ENCODE measurements around the gene NFS1. TPM values are rescaled to one million over a fixed set of nuclear protein-coding genes. Genes with fewer than 3 reads are reported as not detected.

NFS1 gene
- total RNA-seq, 4 donors from 2014 or later, result 39.7 to 73.2 (median 47.3) TPM

GRCh38 chr20:35650632-35651031 is 48.5 kb downstream of the NFS1 start:
- no peak for DNase-seq (ENCODE audit: low spot score in 2 of 2)
- H3K36me3 ChIP-seq, result peaks cover 34% of the 10 kb centered on the region
- no peaks in the 10 kb centered on the region for H3K9me3 ChIP-seq
- no peak overlapping the region for H3K27ac ChIP-seq
- no peak overlapping the region for H3K4me3 ChIP-seq
- H3K4me1 ChIP-seq, result peaks cover 2% of the 10 kb centered on the region
- 85% methylated on average over 3 of the region's 3 CpGs for WGBS
- no peaks in the 10 kb centered on the region for H3K27me3 ChIP-seq
- TF ChIP-seq EP300 (IDR thresholded peaks at IDR 0.05), result no peak
- TF ChIP-seq, protein P1, sequence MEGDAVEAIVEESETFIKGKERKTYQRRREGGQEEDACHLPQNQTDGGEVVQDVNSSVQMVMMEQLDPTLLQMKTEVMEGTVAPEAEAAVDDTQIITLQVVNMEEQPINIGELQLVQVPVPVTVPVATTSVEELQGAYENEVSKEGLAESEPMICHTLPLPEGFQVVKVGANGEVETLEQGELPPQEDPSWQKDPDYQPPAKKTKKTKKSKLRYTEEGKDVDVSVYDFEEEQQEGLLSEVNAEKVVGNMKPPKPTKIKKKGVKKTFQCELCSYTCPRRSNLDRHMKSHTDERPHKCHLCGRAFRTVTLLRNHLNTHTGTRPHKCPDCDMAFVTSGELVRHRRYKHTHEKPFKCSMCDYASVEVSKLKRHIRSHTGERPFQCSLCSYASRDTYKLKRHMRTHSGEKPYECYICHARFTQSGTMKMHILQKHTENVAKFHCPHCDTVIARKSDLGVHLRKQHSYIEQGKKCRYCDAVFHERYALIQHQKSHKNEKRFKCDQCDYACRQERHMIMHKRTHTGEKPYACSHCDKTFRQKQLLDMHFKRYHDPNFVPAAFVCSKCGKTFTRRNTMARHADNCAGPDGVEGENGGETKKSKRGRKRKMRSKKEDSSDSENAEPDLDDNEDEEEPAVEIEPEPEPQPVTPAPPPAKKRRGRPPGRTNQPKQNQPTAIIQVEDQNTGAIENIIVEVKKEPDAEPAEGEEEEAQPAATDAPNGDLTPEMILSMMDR (IDR thresholded peaks at IDR 0.05), result no peak

- DNase-seq (ENCODE audit: low spot score in 2 of 2), result no peak
- H3K27ac ChIP-seq, result no peak overlapping the region
These were observed 50.3 kb downstream of the NFS1 start for GRCh38 chr20:35648836-35649235.

GRCh38 chr20:35644806-35645205 is 54.3 kb downstream of the NFS1 start:
- peaks cover 8% of the 10 kb centered on the region for H3K4me1 ChIP-seq
- no peaks in the 10 kb centered on the region for H3K36me3 ChIP-seq
- WGBS, result 78% methylated on average over 2 of the region's 2 CpGs
- no peak overlapping the region for H3K4me3 ChIP-seq
- TF ChIP-seq POLR2AphosphoS5 (IDR thresholded peaks at IDR 0.05), result no peak
- TF ChIP-seq POLR2A (IDR thresholded peaks at IDR 0.05), result no peak
- no peak for TF ChIP-seq EP300 (IDR thresholded peaks at IDR 0.05)
- TF ChIP-seq, protein P1 (IDR thresholded peaks at IDR 0.05), result no peak
- no peak for DNase-seq (ENCODE audit: low spot score in 2 of 2)
- no peak overlapping the region for H3K27ac ChIP-seq
- H3K27me3 ChIP-seq, result no peaks in the 10 kb centered on the region
- no peaks in the 10 kb centered on the region for H3K9me3 ChIP-seq

More at GRCh38 chr20:35648836-35649235, 50.3 kb downstream of the NFS1 start:
- H3K4me1 ChIP-seq, result peaks cover 8% of the 10 kb centered on the region
- no peak for TF ChIP-seq POLR2A (IDR thresholded peaks at IDR 0.05)
- TF ChIP-seq, protein P1 (IDR thresholded peaks at IDR 0.05), result no peak
- TF ChIP-seq EP300 (IDR thresholded peaks at IDR 0.05), result no peak
- TF ChIP-seq POLR2AphosphoS5 (IDR thresholded peaks at IDR 0.05), result no peak
- no peaks in the 10 kb centered on the region for H3K9me3 ChIP-seq
- no peaks in the 10 kb centered on the region for H3K27me3 ChIP-seq
- peaks cover 20% of the 10 kb centered on the region for H3K36me3 ChIP-seq
- H3K4me3 ChIP-seq, result no peak overlapping the region

DNA sequence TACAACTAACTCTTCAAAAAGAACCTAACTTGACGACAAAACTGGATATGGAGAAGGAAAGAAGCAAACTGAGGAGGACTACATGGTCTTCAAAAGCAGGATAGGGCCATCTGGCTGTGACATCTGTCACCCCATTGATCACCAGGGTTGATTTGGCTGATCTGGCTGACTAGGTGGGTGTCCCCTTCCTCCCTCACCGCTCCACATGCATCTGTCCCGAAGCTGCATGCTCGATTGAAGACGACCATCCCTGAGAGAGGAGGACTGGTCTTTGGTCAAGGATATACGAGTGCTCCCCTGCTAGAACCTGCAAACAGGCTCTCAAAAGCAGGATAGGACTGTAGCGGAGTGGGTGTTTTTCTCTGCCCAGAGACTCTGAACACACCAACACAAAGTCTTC is 56.1 kb downstream of the NFS1 start:
- H3K4me3 ChIP-seq, result no peak overlapping the region
- H3K9me3 ChIP-seq, result no peaks in the 10 kb centered on the region
- peaks cover 11% of the 10 kb centered on the region for H3K4me1 ChIP-seq
- WGBS, result 96% methylated on average over 7 of the region's 7 CpGs
- TF ChIP-seq, protein P1 (IDR thresholded peaks at IDR 0.05), result no peak
- no peak for TF ChIP-seq POLR2A (IDR thresholded peaks at IDR 0.05)
- TF ChIP-seq EP300 (IDR thresholded peaks at IDR 0.05), result no peak
- no peak for TF ChIP-seq POLR2AphosphoS5 (IDR thresholded peaks at IDR 0.05)
- H3K27ac ChIP-seq, result no peak overlapping the region
- H3K27me3 ChIP-seq, result no peaks in the 10 kb centered on the region
- no peak for DNase-seq (ENCODE audit: low spot score in 2 of 2)
- no peaks in the 10 kb centered on the region for H3K36me3 ChIP-seq

GRCh38 chr20:35641743-35642142 is 57.4 kb downstream of the NFS1 start:
- DNase-seq (ENCODE audit: low spot score in 2 of 2), result no peak
- Histone ChIP-seq H3K9me3 (no peaks in the 10 kb centered on the region), H3K36me3 (no peaks in the 10 kb centered on the region), H3K27me3 (no peaks in the 10 kb centered on the region), H3K4me3 (no peak overlapping the region), H3K27ac (no peak overlapping the region), H3K4me1 (peaks cover 11% of the 10 kb centered on the region)
- TF ChIP-seq, protein P1 (IDR thresholded peaks at IDR 0.05), result no peak
- TF ChIP-seq POLR2AphosphoS5 (IDR thresholded peaks at IDR 0.05) (no peak), POLR2A (IDR thresholded peaks at IDR 0.05) (no peak), EP300 (IDR thresholded peaks at IDR 0.05) (no peak)
- 88% methylated on average over 4 of the region's 4 CpGs for whole genome bisulfite sequencing
